ENCODE results near the gene TMEM8B.

The TMEM8B gene

DNA sequence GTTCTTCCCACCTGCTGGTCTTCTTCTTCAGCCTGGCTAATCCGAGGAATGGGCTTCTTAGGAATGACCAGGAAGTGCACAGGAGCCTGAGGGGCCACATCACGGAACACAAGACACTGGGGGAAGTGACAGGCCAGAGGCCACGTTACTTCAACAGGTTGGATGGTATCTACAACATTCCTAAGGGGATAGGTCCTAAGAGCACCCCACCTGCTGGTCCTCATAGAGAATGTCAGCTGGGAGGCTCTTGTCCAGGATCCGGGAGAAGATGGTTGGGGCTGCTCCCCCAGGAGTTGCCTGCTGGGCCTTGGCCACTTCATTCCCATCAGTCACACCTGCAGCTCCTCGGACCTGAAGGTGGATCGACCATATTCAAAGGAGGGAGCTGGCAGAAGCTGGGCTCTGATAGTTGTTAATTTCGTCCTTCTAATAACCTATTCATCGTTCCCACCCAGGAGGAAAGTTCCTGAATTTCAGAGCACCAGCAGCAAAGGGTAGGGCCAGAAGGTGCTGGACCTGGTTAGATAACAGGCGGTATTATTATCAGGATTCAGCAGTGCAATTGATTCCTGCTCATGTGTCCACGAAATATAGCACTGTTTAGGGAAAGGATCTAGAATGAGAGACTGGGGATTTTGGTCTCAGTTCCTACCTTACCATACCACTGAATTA is 15.5 kb upstream of the TMEM8B start:
- Histone ChIP-seq H3K9me3 (replicated peaks; ENCODE audit: low read length) (no peaks in the 10 kb centered on the region), H3K4me1 (ENCODE audit: control insufficient read depth, insufficient read depth, low read length) (peaks cover 21% of the 10 kb centered on the region), H3K4me2 (ENCODE audit: low read length) (peak overlapping the region; percentile 90), H3K27me3 (ENCODE audit: control insufficient read depth, insufficient read depth, low read length) (peaks cover 5% of the 10 kb centered on the region), H3K9ac (ENCODE audit: low read depth, low read length) (peak overlapping the region; percentile 84), H3K4me3 (ENCODE audit: low read length) (no peak overlapping the region), H3K36me3 (ENCODE audit: insufficient read depth, low read length) (peaks cover 7% of the 10 kb centered on the region)

DNA sequence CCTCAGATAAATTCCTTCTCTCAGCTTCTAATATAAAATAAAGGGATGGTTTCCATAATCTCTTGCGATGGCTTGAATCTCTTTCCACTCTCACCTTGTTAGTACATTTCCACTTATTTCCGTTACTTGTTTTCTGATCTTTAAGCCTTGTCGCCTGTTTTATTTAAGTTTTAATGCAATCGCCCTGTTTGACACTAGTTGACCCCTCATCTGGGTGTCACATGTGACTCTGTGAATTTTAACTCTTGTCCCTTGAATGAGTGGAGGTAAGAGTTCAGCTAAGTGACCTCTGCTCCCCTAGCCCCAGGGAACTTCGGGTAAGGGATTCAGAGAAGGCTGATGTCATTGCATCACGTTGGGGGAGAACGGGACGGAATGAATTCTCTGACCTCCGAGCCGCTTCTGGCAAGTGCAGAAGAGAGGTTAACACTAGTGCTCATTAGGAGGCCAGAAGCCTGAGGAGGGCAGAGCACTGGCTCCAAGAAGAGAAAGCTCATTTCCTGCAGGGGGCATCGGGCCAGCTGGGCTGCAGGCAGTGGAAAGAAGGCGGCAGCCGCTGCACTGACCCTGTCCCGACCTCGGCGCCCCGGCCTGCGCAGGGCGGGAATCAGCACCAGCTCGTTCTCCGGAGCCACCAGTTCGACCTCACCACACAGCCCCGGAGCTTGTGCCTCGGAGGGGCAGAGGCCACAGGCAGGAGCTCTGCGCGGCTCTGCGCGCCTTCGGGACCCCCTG is 14.8 kb upstream of the TMEM8B start:
- H3K9me3 ChIP-seq (replicated peaks; ENCODE audit: low read length), result no peaks in the 10 kb centered on the region
- peaks cover 5% of the 10 kb centered on the region for H3K27me3 ChIP-seq (ENCODE audit: control insufficient read depth, insufficient read depth, low read length)
- peaks cover 21% of the 10 kb centered on the region for H3K4me1 ChIP-seq (ENCODE audit: control insufficient read depth, insufficient read depth, low read length)
- peak overlapping the region; percentile 84 for H3K9ac ChIP-seq (ENCODE audit: low read depth, low read length)
- peak overlapping the region; percentile 81 for H3K4me3 ChIP-seq (ENCODE audit: low read length)
- peaks cover under 1% of the 10 kb centered on the region for H3K36me3 ChIP-seq (ENCODE audit: insufficient read depth, low read length)
- H3K4me2 ChIP-seq (ENCODE audit: low read length), result peak overlapping the region; percentile 90

DNA sequence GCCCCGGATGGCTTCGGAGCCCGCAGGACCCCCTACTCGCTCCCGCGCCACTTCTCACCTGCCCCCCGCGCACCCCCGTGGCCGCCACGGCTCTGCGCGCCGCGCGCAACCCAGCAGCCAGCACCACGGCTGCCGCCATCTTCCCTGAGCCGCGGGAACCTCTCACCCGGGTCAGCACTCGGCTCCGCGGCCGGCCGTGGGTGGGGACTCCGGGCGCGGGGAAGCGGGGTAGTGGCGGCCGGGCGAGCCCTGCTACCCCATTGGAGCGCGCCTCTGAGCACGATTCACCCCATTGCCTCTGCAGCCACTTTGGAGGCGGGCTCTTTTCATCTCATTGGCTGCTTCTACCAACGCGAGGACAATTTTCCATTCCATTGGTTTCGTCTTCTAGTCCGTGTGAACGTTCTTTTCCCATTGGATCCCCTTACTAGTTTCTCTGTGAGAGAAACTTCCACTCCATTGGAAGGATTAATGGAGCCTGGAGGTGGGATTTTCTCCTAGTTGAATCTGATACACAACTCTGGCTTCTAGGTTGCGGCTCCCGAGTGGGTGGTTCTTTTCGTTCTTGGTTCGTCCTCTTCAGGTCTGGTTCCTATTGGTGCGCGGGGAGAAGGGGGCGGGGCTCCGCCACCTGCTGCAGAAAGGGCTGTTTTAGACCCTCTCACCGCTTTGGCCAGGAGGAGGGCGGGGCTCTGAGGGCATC is 14.0 kb upstream of the TMEM8B start, which contains the start of gene HINT2:
Gene HINT2 (minus strand): TSS at position 202 of the 703 bp plus-strand sequence. CDS start 63 bp downstream, at position 139.
- Histone ChIP-seq H3K4me2 (ENCODE audit: low read length) (peak within 1 kb of the TSS; percentile 90), H3K9me3 (replicated peaks; ENCODE audit: low read length) (no peaks in the 10 kb centered on the region), H3K9ac (ENCODE audit: low read depth, low read length) (peak within 1 kb of the TSS; percentile 84), H3K27me3 (ENCODE audit: control insufficient read depth, insufficient read depth, low read length) (peaks cover 5% of the 10 kb centered on the region), H3K4me1 (ENCODE audit: control insufficient read depth, insufficient read depth, low read length) (peaks cover 21% of the 10 kb centered on the region), H3K36me3 (ENCODE audit: insufficient read depth, low read length) (no peaks in the 10 kb centered on the region), H3K4me3 (ENCODE audit: low read length) (peak within 1 kb of the TSS; percentile 81)

DNA sequence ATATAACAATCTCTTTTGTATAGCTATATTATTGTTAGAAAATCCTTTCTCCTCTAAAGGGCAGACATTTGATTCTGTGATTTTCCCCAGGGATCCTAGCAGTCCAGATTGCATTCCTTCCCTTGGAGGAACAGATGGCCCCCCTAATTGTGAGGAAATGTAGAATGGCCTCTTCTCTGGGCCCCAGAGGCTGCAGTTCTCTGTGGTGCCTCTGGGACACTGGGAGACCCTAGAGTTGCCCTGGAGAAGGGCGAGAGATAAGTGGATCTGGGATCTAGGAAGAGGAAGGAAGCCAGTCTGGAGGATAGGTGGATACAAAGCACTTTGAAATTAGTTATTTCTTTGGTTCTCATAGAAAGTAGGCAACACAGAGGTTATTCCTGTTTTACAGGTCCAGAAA is 12.3 kb upstream of the TMEM8B start:
- H3K4me2 ChIP-seq (ENCODE audit: low read length), result no peak overlapping the region
- H3K9me3 ChIP-seq (replicated peaks; ENCODE audit: low read length), result no peaks in the 10 kb centered on the region
- peaks cover 5% of the 10 kb centered on the region for H3K27me3 ChIP-seq (ENCODE audit: control insufficient read depth, insufficient read depth, low read length)
- no peaks in the 10 kb centered on the region for H3K36me3 ChIP-seq (ENCODE audit: insufficient read depth, low read length)
- H3K4me1 ChIP-seq (ENCODE audit: control insufficient read depth, insufficient read depth, low read length), result peaks cover 17% of the 10 kb centered on the region
- H3K4me3 ChIP-seq (ENCODE audit: low read length), result no peak overlapping the region
- no peak overlapping the region for H3K9ac ChIP-seq (ENCODE audit: low read depth, low read length)

DNA sequence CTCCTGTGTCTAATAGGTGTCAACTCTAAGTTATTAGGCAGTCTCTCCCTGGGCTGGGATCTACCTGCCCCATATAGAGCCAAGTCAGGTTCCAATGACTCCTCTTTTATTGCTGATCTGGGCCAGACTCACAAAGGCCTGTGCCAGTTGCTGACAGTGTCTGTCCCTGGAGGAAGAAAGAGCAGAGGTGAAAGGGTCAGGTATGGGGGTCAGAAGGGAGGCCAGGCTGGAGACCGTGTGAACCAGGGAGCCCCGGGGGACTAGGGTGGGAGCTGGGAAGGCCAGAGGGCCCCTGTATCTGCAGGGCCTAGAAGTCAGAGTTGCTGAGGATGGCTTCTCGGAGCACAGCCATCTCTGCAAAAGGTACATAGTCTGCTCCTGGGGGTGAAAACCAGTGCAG is 10.7 kb upstream of the TMEM8B start:
- peaks cover 5% of the 10 kb centered on the region for H3K27me3 ChIP-seq (ENCODE audit: control insufficient read depth, insufficient read depth, low read length)

DNA sequence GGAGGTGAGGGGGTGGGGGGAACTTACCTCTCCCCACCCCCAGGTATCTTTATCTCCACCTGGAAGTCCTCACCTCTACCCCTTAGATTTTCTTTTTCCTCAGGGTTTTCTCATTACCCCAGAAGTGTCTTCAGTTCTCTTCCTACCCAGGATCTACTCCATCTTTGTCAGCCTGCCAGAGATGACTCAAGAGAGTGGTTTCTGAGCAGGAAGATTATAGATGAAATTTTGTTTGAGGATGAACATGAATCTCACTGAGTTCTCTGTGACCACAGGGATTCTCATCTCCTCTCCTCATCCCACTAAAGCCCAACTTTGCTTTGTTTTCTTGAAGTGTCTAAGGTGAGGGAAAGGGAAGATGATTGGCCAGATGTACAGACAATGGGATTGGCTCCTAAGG is 9.0 kb upstream of the TMEM8B start:
- no peak overlapping the region for H3K4me2 ChIP-seq (ENCODE audit: low read length)
- H3K9me3 ChIP-seq (replicated peaks; ENCODE audit: low read length), result no peaks in the 10 kb centered on the region
- H3K4me1 ChIP-seq (ENCODE audit: control insufficient read depth, insufficient read depth, low read length), result peaks cover 4% of the 10 kb centered on the region
- no peaks in the 10 kb centered on the region for H3K36me3 ChIP-seq (ENCODE audit: insufficient read depth, low read length)
- H3K9ac ChIP-seq (ENCODE audit: low read depth, low read length), result no peak overlapping the region
- peaks cover 5% of the 10 kb centered on the region for H3K27me3 ChIP-seq (ENCODE audit: control insufficient read depth, insufficient read depth, low read length)
- no peak overlapping the region for H3K4me3 ChIP-seq (ENCODE audit: low read length)

More for the DNA sequence above, 10.7 kb upstream of the TMEM8B start:
- Histone ChIP-seq H3K4me1 (ENCODE audit: control insufficient read depth, insufficient read depth, low read length) (peaks cover 11% of the 10 kb centered on the region), H3K9me3 (replicated peaks; ENCODE audit: low read length) (no peaks in the 10 kb centered on the region), H3K9ac (ENCODE audit: low read depth, low read length) (no peak overlapping the region), H3K4me2 (ENCODE audit: low read length) (no peak overlapping the region), H3K36me3 (ENCODE audit: insufficient read depth, low read length) (no peaks in the 10 kb centered on the region), H3K4me3 (ENCODE audit: low read length) (no peak overlapping the region)

DNA sequence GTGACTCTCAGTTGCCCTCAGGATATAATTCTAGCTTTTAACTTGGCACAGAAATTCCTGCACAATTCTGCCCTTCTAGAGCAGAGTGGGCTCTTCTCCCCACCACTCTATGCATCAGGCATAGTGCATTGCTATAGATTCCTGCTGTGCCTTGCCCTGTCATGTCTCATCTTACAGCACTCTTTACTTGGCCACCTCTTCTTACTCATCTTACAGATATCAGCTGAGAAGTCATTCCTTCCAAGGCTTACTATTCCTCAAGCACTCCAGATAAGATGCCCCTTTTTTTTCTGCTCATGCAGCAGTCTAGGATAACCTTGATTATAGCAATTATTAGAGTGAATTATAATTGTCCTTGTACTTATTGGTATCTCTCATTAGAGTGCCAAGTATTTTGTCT is 6.1 kb upstream of the TMEM8B start:
- Histone ChIP-seq H3K9ac (ENCODE audit: low read depth, low read length) (no peak overlapping the region), H3K4me1 (ENCODE audit: control insufficient read depth, insufficient read depth, low read length) (peaks cover 19% of the 10 kb centered on the region), H3K4me3 (ENCODE audit: low read length) (no peak overlapping the region), H3K27me3 (ENCODE audit: control insufficient read depth, insufficient read depth, low read length) (no peaks in the 10 kb centered on the region), H3K36me3 (ENCODE audit: insufficient read depth, low read length) (no peaks in the 10 kb centered on the region), H3K9me3 (replicated peaks; ENCODE audit: low read length) (no peaks in the 10 kb centered on the region), H3K4me2 (ENCODE audit: low read length) (no peak overlapping the region)

DNA sequence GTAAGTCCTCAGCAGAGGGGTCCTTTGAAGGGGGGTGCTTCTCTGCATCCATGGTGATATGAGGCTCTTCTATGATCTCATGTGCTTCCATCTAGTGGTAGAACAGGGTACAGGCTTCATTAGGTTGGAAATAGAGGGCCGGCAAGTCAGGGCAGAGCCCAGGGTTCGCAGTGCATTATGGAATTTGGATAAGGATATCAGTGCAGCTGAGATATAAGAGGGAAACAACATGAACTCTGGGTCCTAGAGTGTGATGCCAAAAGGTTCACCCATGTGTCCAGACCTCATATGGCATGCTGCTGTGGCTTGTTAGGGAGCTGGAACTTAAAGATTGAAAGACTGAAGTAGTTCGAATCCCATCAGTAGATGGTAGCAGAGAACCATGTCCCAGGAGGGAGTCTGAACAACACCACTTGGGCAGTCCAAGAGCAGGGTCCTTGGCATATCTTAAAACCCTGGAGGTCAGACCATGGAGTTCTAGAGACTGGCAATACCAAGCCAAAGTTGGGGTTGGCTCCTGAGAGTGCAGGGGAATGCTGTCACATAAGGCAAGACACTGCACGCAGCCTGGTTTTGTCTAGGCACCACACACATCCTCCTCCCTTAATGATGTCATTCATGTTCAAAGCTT is 2.8 kb upstream of the TMEM8B start:
- peak overlapping the region; percentile 69 for H3K4me2 ChIP-seq (ENCODE audit: low read length)
- no peaks in the 10 kb centered on the region for H3K36me3 ChIP-seq (ENCODE audit: insufficient read depth, low read length)
- H3K27me3 ChIP-seq (ENCODE audit: control insufficient read depth, insufficient read depth, low read length), result no peaks in the 10 kb centered on the region
- H3K4me3 ChIP-seq (ENCODE audit: low read length), result no peak overlapping the region
- peaks cover 30% of the 10 kb centered on the region for H3K4me1 ChIP-seq (ENCODE audit: control insufficient read depth, insufficient read depth, low read length)
- H3K9ac ChIP-seq (ENCODE audit: low read depth, low read length), result no peak overlapping the region
- H3K9me3 ChIP-seq (replicated peaks; ENCODE audit: low read length), result no peaks in the 10 kb centered on the region

DNA sequence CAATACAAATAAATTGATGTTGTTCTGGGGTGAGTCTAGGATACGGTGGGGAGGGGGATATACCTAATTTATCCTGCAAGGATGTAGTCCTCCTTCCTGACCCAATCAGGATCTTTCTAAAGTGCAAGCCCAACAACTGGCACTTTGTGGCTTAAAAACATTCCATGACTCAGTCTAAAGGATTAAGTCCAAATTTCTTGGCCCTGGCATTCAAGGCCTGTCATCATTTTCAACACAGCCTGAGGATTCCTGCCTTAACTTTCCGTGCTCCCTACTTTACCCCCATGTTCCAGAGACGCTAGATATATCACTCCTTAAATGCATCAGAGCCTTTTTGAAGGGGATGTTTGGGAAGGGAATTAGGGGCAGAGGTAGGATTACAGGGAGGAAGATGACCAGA is 1.5 kb upstream of the TMEM8B start:
- H3K27me3 ChIP-seq (ENCODE audit: control insufficient read depth, insufficient read depth, low read length), result no peaks in the 10 kb centered on the region
- no peaks in the 10 kb centered on the region for H3K36me3 ChIP-seq (ENCODE audit: insufficient read depth, low read length)
- no peak overlapping the region for H3K9ac ChIP-seq (ENCODE audit: low read depth, low read length)
- no peaks in the 10 kb centered on the region for H3K9me3 ChIP-seq (replicated peaks; ENCODE audit: low read length)
- H3K4me3 ChIP-seq (ENCODE audit: low read length), result no peak overlapping the region
- peaks cover 30% of the 10 kb centered on the region for H3K4me1 ChIP-seq (ENCODE audit: control insufficient read depth, insufficient read depth, low read length)
- H3K4me2 ChIP-seq (ENCODE audit: low read length), result no peak overlapping the region

DNA sequence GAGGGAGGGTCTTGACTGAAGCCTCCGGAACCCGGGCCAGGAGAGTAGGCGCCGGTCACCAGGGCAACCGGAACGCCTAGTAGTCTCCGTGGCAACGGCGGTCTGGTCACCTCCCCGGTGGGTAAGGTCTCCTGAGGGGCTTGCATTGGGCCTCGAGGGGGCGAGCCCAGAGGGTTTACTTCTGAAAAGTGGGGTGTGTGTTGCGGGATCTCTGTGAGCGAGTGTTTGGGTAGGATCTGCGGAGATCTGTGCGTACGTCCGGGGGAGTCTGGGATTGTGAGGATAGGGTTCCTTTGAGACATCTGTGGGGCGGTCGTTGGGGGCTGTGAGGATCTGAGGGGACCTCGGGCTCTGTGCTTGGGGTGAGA is 328 bp upstream of the TMEM8B start, which contains the start of gene FAM221B:
Gene FAM221B (minus strand): TSS at position 17 of the 368 bp plus-strand sequence. CDS start 2,571 bp downstream, outside the sequence.
- Histone ChIP-seq H3K27me3 (ENCODE audit: control insufficient read depth, insufficient read depth, low read length) (no peaks in the 10 kb centered on the region), H3K9me3 (replicated peaks; ENCODE audit: low read length) (no peaks in the 10 kb centered on the region), H3K4me2 (ENCODE audit: low read length) (peak within 1 kb of the TSS; percentile 99), H3K36me3 (ENCODE audit: insufficient read depth, low read length) (no peaks in the 10 kb centered on the region), H3K4me1 (ENCODE audit: control insufficient read depth, insufficient read depth, low read length) (peaks cover 32% of the 10 kb centered on the region), H3K9ac (ENCODE audit: low read depth, low read length) (peak within 1 kb of the TSS; percentile 87), H3K4me3 (ENCODE audit: low read length) (peak within 1 kb of the TSS; percentile 94)

DNA sequence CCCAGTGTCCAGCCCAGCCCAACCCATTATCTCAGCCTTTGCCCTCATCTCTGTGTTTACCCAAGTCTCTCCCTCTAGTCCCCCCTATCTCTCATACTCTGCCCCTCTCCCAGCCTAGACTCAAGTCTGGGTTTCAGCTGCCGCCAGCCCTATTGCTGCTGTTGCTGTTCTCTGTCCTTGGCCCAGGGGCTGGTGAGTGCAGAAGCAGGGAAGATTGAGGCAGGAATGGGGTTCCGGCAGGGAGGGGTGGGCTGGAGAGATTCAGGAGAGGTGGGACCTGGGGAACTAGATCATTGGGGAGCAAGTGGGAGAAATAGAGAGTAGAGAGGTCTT is 702 bp downstream of the TMEM8B start:
- H3K4me3 ChIP-seq (ENCODE audit: low read length), result peak overlapping the region; percentile 94
- H3K9me3 ChIP-seq (replicated peaks; ENCODE audit: low read length), result no peaks in the 10 kb centered on the region
- no peaks in the 10 kb centered on the region for H3K36me3 ChIP-seq (ENCODE audit: insufficient read depth, low read length)
- H3K9ac ChIP-seq (ENCODE audit: low read depth, low read length), result peak overlapping the region; percentile 87
- H3K4me1 ChIP-seq (ENCODE audit: control insufficient read depth, insufficient read depth, low read length), result peaks cover 39% of the 10 kb centered on the region
- H3K27me3 ChIP-seq (ENCODE audit: control insufficient read depth, insufficient read depth, low read length), result no peaks in the 10 kb centered on the region
- H3K4me2 ChIP-seq (ENCODE audit: low read length), result peak overlapping the region; percentile 99
